GM12801 (cell line): Measurements from ENCODE around the gene SGMS1.

ENCODE experiments used
- TF ChIP-seq, protein P1 (sequence below): IDR thresholded peaks from one replicate; pipeline ENCODE4 v1.5.1; 2011; ENCODE audit warnings: control low read depth; ENCODE audit not compliant: insufficient read length; ENCODE audit errors: extremely low read depth

SGMS1 gene

DNA sequence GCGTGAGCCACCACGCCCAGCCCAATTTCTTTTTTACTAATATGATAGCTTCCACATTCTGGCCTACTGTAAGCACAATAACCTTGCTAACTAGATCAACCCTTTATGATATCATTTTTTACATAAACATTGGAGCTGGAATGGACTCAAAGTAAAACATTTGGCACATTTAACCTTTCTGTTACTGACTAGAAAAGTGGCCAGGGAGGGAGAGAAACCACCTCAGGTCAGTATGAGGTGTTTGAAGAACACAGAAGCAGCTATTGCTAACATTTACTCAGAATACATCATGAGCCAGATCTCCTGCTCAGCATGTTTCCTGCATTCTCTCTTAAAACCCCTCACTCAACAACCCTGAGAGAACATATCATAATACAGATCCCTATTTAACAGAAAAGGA lies 27.3 kb downstream of the SGMS1 start:
- TF ChIP-seq, protein P1, sequence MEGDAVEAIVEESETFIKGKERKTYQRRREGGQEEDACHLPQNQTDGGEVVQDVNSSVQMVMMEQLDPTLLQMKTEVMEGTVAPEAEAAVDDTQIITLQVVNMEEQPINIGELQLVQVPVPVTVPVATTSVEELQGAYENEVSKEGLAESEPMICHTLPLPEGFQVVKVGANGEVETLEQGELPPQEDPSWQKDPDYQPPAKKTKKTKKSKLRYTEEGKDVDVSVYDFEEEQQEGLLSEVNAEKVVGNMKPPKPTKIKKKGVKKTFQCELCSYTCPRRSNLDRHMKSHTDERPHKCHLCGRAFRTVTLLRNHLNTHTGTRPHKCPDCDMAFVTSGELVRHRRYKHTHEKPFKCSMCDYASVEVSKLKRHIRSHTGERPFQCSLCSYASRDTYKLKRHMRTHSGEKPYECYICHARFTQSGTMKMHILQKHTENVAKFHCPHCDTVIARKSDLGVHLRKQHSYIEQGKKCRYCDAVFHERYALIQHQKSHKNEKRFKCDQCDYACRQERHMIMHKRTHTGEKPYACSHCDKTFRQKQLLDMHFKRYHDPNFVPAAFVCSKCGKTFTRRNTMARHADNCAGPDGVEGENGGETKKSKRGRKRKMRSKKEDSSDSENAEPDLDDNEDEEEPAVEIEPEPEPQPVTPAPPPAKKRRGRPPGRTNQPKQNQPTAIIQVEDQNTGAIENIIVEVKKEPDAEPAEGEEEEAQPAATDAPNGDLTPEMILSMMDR = no peak

DNA sequence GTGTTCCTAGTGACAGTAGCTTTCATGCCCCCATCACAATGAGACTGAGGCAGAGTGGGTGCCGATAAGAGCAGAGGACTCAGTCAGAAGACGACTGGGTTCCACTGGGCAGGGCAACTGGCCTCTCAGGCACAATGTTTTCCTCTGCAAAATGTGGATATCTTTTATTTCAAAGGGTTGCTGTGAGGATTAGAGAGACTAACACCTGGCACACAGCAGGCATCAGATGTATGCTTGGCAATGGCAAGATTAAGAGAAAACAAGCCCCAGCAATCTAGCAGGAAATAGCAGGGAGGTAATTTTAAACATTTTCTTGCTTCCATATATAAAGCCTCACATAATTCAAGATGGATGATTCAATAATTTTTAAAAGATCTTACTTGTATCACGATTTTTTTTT lies 28.0 kb downstream of the SGMS1 start:
- TF ChIP-seq, protein P1 = no peak

DNA sequence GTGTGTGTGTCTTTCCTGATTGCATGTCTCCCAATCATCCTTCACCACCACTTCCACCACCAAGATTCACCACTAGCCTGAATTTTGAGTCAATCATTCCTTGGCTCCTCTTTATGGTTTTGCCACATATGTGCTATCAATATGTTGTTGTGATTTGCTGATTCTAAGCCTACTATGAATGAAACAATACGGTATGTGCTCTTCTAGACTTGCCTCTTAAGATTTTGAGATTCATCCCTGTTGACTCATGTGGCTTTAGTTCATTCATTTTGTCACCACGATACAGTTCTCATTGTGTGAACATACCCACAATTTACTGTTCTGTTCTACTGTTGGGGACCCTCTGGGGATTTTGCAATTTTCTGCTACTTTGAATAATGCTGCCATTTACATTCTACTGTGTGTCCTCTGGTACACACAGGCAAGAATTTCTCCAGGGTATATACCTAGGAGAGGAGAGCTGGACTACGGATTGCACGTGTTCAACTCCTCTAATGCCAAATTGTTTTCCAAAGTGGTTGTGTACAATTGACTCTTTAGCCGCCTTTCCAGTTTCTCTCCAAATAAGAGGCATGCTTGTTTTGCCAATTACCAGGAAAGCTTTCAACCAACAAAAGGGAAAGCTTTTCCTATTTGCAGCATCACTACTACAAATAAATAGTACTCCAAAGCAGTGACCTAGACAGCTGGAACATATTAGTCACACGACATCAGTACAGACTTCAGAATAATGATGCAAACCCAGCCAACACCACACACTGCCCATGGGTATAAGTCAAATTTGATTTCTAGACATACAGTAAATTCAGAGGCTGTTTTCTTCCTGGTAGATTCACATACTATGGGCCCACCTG lies 30.0 kb downstream of the SGMS1 start:
- TF ChIP-seq, protein P1 = no peak

DNA sequence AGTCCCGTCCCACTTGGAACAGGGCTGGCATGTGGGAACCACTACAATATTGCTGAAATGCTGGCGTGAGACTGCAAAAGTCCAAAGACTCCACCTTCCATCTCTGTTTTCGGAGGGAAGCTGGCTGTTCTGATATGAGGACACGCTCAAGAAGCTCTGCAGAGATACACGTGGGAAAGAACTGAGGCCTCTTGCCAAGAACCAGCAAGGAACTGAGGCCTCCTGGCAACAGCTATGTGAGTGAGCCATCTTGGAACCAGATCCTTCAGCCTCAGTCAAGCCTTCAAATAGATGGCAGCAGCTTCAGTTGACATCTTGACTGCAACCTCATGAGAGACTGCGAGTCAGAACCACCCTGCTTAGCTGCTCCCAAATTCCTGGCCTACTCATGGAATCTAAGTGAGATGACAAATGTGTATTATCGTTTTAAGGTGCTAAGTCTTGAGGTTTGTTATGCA lies 30.8 kb downstream of the SGMS1 start:
- TF ChIP-seq, protein P1 = no peak

DNA sequence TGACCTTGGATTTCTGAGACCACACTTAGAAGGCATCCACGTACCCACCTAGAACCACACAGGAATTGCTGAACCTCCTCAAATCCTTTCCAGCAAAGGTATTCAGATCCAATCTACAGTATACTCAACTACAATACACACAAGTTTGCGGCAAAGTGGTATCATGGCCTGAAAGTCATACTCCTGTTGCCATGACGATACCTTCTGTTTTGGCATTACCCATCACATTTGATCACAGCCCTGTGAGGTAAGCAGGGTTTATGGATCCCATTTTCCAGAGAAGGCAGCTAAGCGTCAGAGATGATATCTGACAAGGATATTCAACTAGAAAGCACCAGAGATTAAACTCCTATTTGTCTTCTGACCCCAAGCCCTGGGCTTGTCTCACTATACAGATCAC lies 32.8 kb downstream of the SGMS1 start:
- TF ChIP-seq, protein P1 = no peak

DNA sequence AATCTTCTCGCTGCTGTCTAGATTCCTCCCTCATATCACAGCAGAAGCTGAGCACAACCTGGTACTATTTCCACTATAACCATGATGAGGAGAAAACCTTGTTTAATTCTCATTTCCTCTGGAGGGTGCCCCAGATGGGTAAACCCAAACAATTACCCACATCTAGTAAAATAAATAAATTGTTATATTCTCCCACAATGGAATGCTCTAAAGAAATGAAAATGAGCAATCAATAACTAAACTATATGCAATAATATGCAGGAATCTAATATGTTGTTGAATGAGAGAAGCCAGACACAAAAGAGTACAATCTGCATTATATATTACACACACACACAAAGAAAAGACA lies 37.0 kb downstream of the SGMS1 start:
- TF ChIP-seq, protein P1 = no peak

DNA sequence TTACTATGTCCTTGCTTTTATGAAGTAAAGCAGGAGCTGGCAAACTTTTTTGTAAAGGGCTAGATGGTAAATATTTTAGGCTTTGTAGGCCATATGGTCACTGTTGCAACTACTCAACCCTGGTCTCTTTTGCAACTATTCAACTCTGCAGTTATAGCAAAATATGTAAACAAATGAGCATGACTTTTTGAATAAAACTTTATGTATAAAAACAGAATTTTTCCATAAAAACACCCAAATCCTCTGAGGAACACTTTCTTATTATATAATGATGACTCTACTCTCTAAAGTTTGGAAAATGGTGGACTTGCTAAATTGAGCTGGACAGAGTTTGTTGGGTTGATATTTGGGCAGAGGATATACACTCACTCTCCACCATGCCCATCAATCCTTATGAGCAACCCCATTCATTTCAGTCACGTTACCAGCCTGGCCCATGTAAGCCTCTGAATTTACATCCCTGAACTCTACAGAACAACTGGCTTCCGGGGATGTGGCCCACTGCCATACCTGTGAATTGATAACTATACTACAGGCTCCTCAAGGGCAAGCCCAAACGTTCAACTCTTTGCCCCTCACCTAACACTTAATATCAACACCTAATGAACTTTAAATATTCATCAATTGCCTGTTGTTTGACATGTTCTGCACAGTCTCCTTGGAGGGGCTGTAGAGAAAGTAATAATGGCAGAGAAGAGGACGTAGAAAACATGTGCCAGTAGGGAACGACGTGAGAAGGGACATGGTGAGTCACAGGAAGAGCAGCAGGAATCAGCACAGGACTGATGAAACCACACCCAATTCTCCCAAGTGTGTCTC lies 37.6 kb downstream of the SGMS1 start:
- TF ChIP-seq, protein P1 = no peak
